Esophagus muscularis mucosa (tissue), 4 donors: ENCODE data around the gene CIDEB. TPM values are rescaled to one million over a fixed set of nuclear protein-coding genes. Genes with fewer than 3 reads are reported as not detected.
A peak's percentile ranks its signal among the peaks of the same experiment; 100 is the strongest.
"Not testable (repeated sequence)": the region's sequence is repeated elsewhere in the genome, so short reads cannot be mapped to it uniquely, and the experiment has no call there.

Source experiments
- DNase-seq: peaks from one replicate; pipeline ENCODE4 v3.0.0-alpha.2; 2017; ENCODE audit errors: extremely low spot score
- H3K27ac ChIP-seq, 4 donors: fragments of 200-600 bp; sonication (generic); replicated peaks in 1 of 4; 1 replicate in 3 of 4; 2 replicates in 1 of 4; pipeline ENCODE4 v1.5.1; 2016 to 2019; ENCODE audit warnings: mild to moderate bottlenecking in 1 of 4
- H3K27me3 ChIP-seq, 4 donors: fragments of 200-600 bp; sonication (generic); one replicate each; pipeline versions ENCODE4 v1.5.1 to v1.6.0; 2016 to 2019
- H3K36me3 ChIP-seq, 4 donors: fragments of 200-600 bp; sonication (generic); one replicate each; pipeline ENCODE4 v1.5.1; 2016 to 2019
- H3K4me1 ChIP-seq, 4 donors: fragments of 200-600 bp; sonication (generic); one replicate each; pipeline ENCODE4 v1.5.1; 2016 to 2019
- H3K4me3 ChIP-seq, 4 donors: fragments of 200-600 bp; sonication (generic); 1 replicate in 2 of 4; 2 replicates in 2 of 4; pipeline ENCODE4 v1.5.1; 2016 to 2019; ENCODE audit warnings: mild to moderate bottlenecking in 4 of 4, moderate library complexity in 1 of 4
- H3K9me3 ChIP-seq, 4 donors: fragments of 200-600 bp; sonication (generic); 1 replicate in 3 of 4; 2 replicates in 1 of 4; pipeline ENCODE4 v1.5.1; 2016 to 2019
- CTCF ChIP-seq, 3 experiments: fragments of 200-600 bp in 2 of 3; fragments of 450-650 bp in 1 of 3; sonication (generic) in 2 of 3; IDR thresholded peaks; one replicate each; pipeline ENCODE4 v1.5.1; 2017 to 2019; ENCODE audit warnings: antibody characterized with exemption in 3 of 3, mild to moderate bottlenecking in 2 of 3, moderate library complexity in 1 of 3
- EP300 ChIP-seq: sonication (generic); formaldehyde crosslinking; IDR thresholded peaks from one replicate; pipeline ENCODE4 v1.6.1; 2017; ENCODE audit warnings: antibody characterized with exemption
- POLR2A ChIP-seq: fragments of 450-650 bp; IDR thresholded peaks from one replicate; pipeline ENCODE4 v1.6.1; 2017; ENCODE audit warnings: antibody characterized with exemption, moderate library complexity, mild to moderate bottlenecking, low read depth
- POLR2AphosphoS5 ChIP-seq, 2 donors: sonication (generic); formaldehyde crosslinking; IDR thresholded peaks; one replicate each; pipeline ENCODE4 v1.6.1; 2017; ENCODE audit warnings: antibody characterized with exemption in 2 of 2
- WGBS: methylation state at CpG from one replicate; pipeline ENCODE4 v1.1.5; 2018; 5-methylcytosine and 5-hydroxymethylcytosine counted together
- intact Hi-C: fragments of 100-400 bp; cut with DNase I; formaldehyde crosslinking; loops from one replicate; pipeline ENCODE4 v1.15.1; 2023
- total RNA-seq, 4 donors: library from RNA; depleted of rRNA; stranded (reverse); fragments of >200 nt; gene quantifications; one replicate each; pipeline versions ENCODE4 v1.1.0 to v1.2.1, GENCODE V29; 2016

CIDEB gene
- total RNA-seq, 4 donors from 2014 or later: 6.6 to 12.5 (median 8.1) TPM

- intact Hi-C loops: no loop called here
Measured at GRCh38 chr14:24329073-24329663, 21.4 kb upstream of the CIDEB start.

DNA sequence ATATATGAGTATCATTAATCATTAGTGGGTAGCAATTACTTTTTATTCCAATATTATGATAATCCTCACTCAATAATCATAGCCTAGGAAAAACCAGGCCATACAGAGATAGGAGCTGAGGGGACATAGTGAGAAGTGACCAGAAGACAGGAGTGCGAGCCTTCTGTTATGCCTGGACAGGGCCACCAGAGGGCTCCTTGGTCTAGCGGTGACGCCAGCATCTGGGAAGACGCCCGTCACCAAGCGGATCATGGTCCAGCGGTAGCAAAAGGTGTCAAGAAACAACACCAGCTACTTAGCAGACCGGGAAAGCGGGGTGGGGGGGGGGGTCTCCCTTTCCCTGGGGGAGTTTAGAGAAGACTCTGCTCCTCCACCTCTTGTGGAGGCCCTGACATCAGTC, 20.1 kb upstream of the CIDEB start:
- DNase-seq, intact Hi-C loops, H3K27ac ChIP-seq, H3K9me3 ChIP-seq, H3K4me3 ChIP-seq: not testable (repeated sequence)
- peaks cover 0 to 66% (median 1%) of the 10 kb centered on the region in 4 donors for H3K36me3 ChIP-seq
- peaks cover 13 to 24% (median 16%) of the 10 kb centered on the region in 4 donors for H3K4me1 ChIP-seq
- peak; percentile 58 to 81 (median 66) for TF ChIP-seq CTCF (IDR thresholded peaks at IDR 0.05)
- peaks cover 0 to 14% (median 2%) of the 10 kb centered on the region in 4 donors for H3K27me3 ChIP-seq
- WGBS: 0% methylated on average over 1 of the region's 9 CpGs

More at GRCh38 chr14:24329073-24329663, 21.4 kb upstream of the CIDEB start:
- TF ChIP-seq POLR2A: no peak
- TF ChIP-seq POLR2AphosphoS5 (IDR thresholded peaks at IDR 0.05): no peak
- TF ChIP-seq CTCF (IDR thresholded peaks at IDR 0.05): no peak
- Histone ChIP-seq H3K4me1 (peaks cover 23 to 36% (median 29%) of the 10 kb centered on the region in 4 donors), H3K27me3 (peaks cover 0 to 25% (median 7%) of the 10 kb centered on the region in 4 donors), H3K4me3 (no peak overlapping the region), H3K9me3 (no peaks in the 10 kb centered on the region), H3K36me3 (peaks cover 0 to 54% (median under 1%) of the 10 kb centered on the region in 4 donors), H3K27ac (peak overlapping the region in 1 of 4 donors; percentile 9)
- DNase-seq: no peak
- WGBS: 74% methylated on average over 7 of the region's 12 CpGs

DNA sequence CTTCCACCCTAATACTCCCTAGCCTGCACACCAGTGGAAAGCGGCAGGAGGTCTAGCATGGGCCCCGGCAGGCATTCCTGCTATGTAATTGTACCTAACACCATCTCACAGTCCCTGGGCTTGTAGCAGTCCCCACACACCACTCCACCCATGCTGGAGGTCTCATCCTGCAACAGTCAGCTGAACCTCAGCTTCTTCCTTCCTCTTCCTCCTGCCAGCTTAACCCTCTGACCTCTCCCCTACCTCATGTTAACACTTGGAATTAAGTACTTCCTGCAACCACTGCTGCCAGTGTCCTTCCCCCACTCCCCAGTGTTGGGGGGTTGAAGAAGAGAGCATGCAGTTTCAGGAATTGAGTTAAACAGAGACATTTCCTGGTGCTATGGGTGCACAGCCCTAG, 19.5 kb upstream of the CIDEB start:
- no peak for TF ChIP-seq CTCF (IDR thresholded peaks at IDR 0.05)
- no peak for TF ChIP-seq EP300
- no peak for TF ChIP-seq POLR2A
- TF ChIP-seq POLR2AphosphoS5 (IDR thresholded peaks at IDR 0.05): no peak
- peaks cover 7 to 17% (median 10%) of the 10 kb centered on the region in 4 donors for H3K4me1 ChIP-seq
- DNase-seq: no peak
- H3K27me3 ChIP-seq: peaks cover 0 to 8% (median under 1%) of the 10 kb centered on the region in 4 donors
- 88% methylated on average over 2 of the region's 2 CpGs for WGBS
- no peaks in the 10 kb centered on the region for H3K9me3 ChIP-seq
- peaks cover 0 to 64% (median 4%) of the 10 kb centered on the region in 4 donors for H3K36me3 ChIP-seq
- intact Hi-C loops: no loop called here
- no peak overlapping the region for H3K27ac ChIP-seq
- H3K4me3 ChIP-seq: no peak overlapping the region

DNA sequence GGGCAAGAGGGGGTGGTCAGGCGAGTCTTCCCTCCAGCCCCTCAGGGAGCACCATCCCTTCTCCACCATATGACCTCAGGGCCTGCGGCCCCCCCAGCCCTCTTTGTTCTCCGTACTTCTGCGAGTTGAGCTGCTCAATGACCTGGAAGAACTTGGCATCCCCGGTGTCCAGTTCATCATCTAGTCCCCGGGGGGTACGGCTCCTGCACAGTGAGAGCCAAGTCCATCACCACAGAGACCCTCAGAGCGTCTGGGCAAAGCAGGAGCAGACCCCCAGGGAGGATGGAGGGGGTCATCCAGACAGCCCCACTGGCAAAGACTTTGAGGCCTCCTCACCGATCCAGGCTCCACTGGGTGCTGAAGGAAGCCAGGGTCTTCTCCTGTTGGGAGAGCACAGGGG, 18.2 kb upstream of the CIDEB start:
- no peaks in the 10 kb centered on the region for H3K27me3 ChIP-seq
- WGBS: 91% methylated on average over 4 of the region's 9 CpGs
- intact Hi-C loops: no loop called here
- H3K4me1 ChIP-seq: peaks cover 0 to 9% (median 2%) of the 10 kb centered on the region in 4 donors
- H3K9me3 ChIP-seq: no peaks in the 10 kb centered on the region
- no peak overlapping the region for H3K4me3 ChIP-seq
- TF ChIP-seq POLR2AphosphoS5 (IDR thresholded peaks at IDR 0.05) (no peak), EP300 (no peak), CTCF (IDR thresholded peaks at IDR 0.05) (no peak), POLR2A (no peak)
- DNase-seq: no peak
- no peak overlapping the region for H3K27ac ChIP-seq
- H3K36me3 ChIP-seq: peaks cover 0 to 66% (median 5%) of the 10 kb centered on the region in 4 donors
